IPS-NIHi7 (cell line): ENCODE data around the gene OGFOD3.
"Not testable (repeated sequence)": the region's sequence is repeated elsewhere in the genome, so short reads cannot be mapped to it uniquely, and the experiment has no call there.

Experiments used
- DNase-seq: peaks from one replicate; pipeline ENCODE4 v3.0.0; 2012; ENCODE audit warnings: mixed read lengths; ENCODE audit errors: extremely low spot score

The OGFOD3 gene, protein sequence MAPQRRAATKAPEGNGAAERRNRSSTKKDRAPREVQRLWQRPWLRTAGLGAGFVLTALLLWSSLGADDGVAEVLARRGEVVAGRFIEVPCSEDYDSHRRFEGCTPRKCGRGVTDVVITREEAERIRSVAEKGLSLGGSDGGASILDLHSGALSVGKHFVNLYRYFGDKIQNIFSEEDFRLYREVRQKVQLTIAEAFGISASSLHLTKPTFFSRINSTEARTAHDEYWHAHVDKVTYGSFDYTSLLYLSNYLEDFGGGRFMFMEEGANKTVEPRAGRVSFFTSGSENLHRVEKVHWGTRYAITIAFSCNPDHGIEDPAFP

DNA sequence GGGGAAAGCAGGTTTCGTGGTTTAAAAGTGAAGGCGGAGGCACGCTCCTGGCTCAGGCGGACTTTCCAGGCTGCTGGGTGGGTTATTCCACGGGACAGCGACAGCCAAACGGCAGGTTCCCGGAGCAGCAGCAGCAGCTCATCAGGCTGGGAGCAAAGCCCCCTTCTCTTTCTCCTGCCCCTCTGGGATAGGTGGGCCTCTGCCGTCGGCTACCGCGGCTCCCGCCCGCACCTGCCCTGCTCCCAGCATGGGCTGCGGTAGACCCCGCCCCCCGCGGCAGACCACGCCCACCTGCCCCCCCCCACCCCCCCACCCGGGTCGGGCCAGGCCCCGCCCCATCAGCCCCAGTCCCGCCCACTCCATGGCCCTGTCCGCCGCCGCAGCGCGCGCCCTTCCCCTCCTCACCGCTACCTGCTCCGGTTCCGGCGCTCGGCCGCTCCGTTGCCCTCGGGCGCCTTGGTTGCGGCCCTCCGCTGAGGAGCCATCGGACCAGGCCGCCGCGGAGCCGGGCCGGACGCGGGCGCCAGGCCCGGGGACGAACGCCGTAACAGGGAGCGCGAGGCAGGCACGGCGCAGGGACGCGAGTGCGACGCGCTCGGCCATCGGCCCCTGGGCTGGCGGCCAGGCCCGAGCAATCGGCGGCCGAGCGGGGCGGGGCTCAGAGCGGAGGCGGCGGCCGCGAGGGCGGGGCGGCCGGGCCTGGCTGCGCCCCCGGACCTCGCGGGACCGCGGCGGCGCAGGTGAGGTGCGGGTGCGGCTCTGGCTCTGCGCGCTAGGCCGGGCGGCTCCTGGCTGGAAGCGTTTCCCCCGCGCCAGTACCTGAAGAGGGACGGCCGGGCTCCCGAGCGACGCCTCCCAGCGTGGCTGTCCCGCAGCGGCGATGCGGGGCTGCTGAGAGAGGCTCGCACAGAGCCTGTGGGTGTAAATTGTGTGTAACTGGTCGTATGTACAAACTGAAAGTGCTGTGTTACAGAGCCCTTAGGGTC lies at the start of gene OGFOD3, which contains the start of gene HEXD:
Gene OGFOD3, minus strand, starts transcription at position 586 of the 986 bp plus-strand sequence. Its CDS starts 101 bp downstream, at position 485.
Gene HEXD, plus strand, starts transcription at position 347 of the 986 bp plus-strand sequence. CDS start 1,453 bp downstream, outside the sequence.
- DNase-seq: peak; percentile 99

DNA sequence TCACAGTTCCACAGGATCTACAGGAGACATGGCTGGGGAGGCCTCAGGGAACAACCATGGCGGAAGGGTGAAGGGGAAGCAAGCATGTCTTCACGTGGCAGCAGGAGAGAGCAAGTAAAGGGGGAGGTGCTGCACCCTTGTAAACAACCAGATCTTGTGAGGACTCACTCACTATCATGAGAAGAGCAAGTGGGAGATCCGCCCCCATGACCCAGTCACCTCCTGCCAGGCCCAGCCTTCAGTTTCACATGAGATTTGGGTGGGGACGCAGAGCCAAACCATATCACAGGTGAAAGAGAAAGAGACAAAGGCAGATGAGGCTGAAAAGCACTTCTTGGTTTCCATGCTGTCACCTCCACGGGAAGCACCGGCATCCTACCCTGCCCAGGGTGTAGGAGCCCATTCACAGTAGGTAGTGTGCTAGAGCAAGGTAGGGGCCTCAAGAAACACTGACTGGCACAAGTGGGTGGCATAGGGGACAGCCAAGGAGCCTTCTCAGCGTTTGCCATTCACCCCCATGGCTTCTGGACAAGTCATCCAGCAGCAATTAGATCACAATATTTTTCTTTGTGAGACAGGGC lies 46.7 kb upstream of the OGFOD3 start:
- no peak for DNase-seq

DNA sequence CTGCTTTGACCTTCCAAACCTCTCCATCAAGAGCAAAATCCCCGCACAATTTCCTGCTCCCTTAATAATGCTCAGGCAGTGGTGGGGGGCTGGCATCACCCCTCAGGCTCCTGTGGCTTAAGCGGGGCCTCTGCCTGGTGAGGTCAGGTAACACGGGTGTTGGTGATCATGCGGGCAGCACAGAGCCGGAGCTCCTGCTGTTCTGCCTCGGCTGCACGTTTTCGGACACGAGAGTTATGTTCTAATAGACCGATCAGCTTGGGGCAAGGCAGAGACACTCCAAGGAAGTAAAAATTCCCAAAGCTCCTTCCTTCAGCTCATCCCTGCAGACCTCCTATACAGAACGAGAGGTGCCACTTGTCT lies 46.2 kb upstream of the OGFOD3 start:
- DNase-seq: no peak

GRCh38 chr17:82463925-82464566 lies 45.7 kb upstream of the OGFOD3 start:
- no peak for DNase-seq

- DNase-seq: no peak
Observed at GRCh38 chr17:82463391-82463790, 45.0 kb upstream of the OGFOD3 start.

GRCh38 chr17:82461827-82462524 lies 43.6 kb upstream of the OGFOD3 start:
- no peak for DNase-seq

DNA sequence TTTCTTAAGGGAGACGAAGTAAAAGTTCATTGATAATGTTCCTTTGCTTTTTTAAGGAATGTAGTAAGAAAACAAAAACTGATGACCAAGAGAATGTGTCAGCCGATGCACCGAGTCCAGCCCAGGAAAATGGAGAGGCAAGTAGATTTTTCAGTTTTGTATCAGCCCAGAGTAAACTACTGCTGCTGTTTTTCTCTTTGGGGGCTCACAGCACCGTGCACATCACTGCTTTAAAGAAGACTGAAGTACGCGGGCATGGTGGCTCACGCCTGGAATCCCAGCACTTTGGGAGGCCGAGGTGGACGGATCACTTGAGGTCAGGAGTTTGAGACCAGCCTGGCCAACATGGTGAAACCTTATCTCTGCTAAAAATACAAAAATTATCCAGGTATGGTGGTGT lies 41.5 kb upstream of the OGFOD3 start:
- DNase-seq: not testable (repeated sequence)

DNA sequence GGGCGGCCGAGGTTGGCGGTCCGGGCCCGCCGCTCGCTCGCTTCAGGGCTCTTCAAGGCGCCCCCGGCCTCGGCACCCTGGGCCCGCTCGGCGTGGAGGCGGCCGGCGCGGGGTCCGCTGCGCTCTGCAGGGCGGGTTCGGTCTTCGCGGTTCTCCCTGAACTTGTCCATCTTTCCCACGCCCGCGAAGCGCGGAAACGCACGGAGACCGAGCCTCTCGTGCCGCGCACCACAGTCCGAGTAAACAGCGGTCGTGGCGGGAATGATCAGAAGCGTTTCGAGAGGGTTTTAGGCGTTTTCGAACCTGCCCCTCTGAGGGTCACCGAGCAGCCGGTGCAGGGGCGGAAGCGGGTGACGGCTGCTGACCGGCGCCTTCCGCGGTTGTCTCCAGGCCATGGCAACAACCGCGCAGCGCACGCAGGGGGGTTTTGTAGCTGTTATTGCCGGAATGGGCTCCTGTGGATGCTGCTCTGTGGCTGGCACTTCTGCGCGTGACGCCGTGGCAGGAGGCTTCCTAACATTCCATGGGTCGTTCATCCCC lies 40.6 kb upstream of the OGFOD3 start:
- peak; percentile 43 for DNase-seq

DNA sequence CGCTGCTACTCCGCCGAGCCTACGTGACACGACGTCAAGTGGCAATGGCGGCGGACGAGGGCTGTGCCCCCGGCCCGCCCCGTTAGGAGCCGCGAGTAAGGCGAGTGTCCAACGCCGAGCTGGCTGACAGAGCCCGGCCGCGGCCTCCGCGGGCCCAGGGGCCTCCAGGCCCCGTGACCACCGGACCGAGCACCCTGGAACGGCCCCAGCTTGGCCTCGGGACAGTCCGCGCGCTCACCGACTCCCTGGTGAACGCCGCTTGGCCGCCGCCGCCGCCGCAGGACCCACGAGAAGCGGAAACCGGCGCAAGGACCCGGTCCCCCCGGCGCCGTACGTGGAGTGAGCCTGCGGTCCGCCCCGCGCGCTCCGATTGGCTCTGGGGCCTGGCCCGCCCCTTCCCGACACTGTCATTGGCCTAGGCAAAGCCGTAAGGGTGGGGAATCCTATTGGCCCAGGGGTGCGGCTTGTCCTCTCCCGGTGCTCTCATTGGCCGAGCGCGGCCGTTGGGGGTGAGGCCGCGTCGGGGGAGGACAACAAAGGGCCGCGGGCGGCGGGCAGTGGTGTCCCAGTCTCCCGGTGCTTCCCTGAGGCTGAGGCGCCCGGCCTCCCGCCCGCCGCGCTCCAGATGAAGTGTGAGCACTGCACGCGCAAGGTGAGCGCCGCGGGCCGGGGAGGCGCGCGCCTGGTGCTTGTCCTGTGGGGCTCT lies 39.9 kb upstream of the OGFOD3 start, which contains the start of gene NARF:
Gene NARF, plus strand, starts transcription at position 563 of the 706 bp plus-strand sequence. Its CDS starts 63 bp downstream, at position 626.
- peak; percentile 100 for DNase-seq

DNA sequence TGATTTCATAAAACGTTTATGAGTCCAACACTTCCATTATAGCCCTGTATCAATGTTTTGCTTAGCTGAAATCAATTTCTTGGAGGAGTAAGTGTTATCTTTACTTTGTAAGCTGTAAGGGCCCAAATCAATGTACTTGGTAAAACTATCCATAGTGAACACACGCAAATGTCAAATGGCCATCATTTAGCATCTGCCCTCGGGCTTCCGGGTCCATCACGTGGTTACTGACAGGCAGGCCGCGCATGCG lies 39.5 kb upstream of the OGFOD3 start:
- DNase-seq: no peak

- DNase-seq: no peak
Observed at GRCh38 chr17:82457073-82457928, 38.9 kb upstream of the OGFOD3 start.

GRCh38 chr17:82453706-82454105 lies 35.3 kb upstream of the OGFOD3 start:
- DNase-seq: not testable (repeated sequence)

GRCh38 chr17:82453151-82453550 lies 34.8 kb upstream of the OGFOD3 start:
- DNase-seq: not testable (repeated sequence)

- DNase-seq: no peak
Observed at GRCh38 chr17:82452162-82452561, 33.8 kb upstream of the OGFOD3 start.

DNA sequence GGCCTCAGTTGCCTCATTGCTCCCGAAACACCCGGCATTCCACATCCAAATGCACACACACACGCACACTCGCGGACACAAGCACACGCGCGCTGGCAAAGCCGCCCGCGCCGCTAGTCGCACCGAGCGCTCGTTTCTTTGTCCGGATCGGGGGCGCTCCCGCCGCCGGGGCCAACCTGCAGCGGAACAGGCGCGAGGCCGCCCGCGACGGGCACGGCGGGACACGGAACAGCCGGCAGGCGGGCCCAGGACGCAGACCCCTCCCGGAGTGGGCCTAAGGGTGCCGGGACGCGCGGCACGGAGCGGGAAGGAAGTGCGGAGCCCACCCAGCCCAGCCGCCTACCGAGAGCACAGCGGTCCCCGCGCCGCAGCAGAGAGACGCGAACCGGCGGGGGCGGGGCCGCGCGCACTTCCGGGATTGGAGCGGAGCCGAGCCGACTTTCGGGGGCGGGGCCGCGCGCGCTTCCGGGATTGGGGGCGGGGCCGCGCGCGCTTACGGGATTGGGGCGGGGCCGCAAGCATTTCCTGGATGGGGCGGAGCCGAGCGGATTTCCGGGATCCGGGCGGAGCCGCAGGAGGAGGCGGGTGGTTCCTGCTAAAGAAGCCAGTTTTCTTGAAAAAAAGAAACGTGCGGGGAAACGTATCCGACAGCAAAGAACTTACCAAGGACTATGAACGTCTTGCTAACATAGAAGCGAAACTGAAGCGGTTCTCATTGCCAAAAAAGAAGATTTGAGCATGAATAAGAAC lies 32.1 kb upstream of the OGFOD3 start, which contains the start of gene CYBC1:
Gene CYBC1, minus strand, starts transcription at position 396 of the 750 bp plus-strand sequence. CDS start 1,498 bp downstream, outside the sequence.
- DNase-seq: peak; percentile 96

DNA sequence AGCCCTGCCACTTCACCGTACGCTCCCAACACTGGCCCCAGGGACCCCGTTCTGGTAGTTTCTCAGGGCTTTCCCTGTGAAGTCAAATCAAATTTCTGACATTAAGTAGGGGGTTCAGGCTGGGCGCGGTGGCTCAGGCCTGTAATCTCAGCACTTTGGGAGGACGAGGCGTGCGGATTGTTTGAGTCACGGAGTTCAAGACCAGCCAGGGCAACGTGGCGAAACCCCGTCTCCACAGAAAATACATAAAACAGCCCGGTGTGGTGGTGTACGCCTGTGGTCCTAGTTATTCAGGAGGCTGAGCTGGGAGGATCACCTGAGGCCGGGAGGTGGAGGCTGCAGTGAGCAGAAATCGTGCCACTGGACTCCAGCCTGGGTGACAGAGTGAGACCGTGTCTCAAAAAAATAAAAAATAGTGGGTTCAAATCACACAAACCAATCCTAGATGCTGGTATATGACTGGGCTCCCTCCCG lies 31.5 kb upstream of the OGFOD3 start:
- no peak for DNase-seq

- DNase-seq: no peak
Observed at GRCh38 chr17:82449131-82449882, 30.9 kb upstream of the OGFOD3 start.

DNA sequence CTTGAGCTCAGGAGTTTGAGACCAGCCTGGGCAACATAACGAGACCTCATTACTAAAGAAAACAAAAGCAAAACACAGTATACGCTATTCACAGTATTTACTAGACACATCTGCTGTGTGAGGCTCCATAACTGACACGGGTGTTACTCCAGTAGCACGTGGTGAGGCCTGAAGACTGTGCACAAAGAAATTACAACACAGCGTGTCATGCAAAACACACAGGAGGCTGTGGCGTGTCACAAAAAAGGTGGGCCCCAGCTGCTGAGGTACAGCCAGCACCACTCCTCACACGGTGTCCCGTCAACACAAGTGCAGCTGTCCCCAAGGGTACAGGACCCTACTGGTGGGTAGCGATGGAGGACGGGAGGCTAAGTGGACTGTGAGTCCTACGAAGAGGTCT lies 29.5 kb upstream of the OGFOD3 start:
- DNase-seq: no peak
